Measurements from ENCODE around the gene INPP5B. TPM values are rescaled to one million over a fixed set of nuclear protein-coding genes. Genes with fewer than 3 reads are reported as not detected.

INPP5B gene
- total and polyA plus RNA-seq, 2 donors (not counting 1 experiment from before 2014, with no cell fraction given): 23.6 to 55.0 TPM

GRCh38 chr1:37866491-37866890 is 80.4 kb downstream of the INPP5B start:
- no peaks in the 10 kb centered on the region for H3K79me2 ChIP-seq (ENCODE audit: control insufficient read depth, insufficient read depth, low read length)
- H3K4me1 ChIP-seq (ENCODE audit: control insufficient read depth, extremely low read depth, insufficient read depth, low read length): peaks cover 4% of the 10 kb centered on the region
- H2AFZ ChIP-seq (ENCODE audit: low read length): no peak overlapping the region
- H3K9me3 ChIP-seq (ENCODE audit: control insufficient read depth, insufficient read depth, low read depth, low read length): no peaks in the 10 kb centered on the region
- no peak overlapping the region for H3K9ac ChIP-seq (ENCODE audit: insufficient read depth, low read length)
- H3K36me3 ChIP-seq (ENCODE audit: control insufficient read depth, insufficient read depth, low read length): peaks cover 4% of the 10 kb centered on the region
- no peaks in the 10 kb centered on the region for H4K20me1 ChIP-seq (ENCODE audit: control insufficient read depth, extremely low read depth, insufficient read depth, low read length)
- H3K27me3 ChIP-seq (ENCODE audit: control insufficient read depth, insufficient read depth, low read length): no peaks in the 10 kb centered on the region
- H3K4me2 ChIP-seq (ENCODE audit: extremely low read depth, insufficient read depth, low read length): no peak overlapping the region
- no peak for DNase-seq (ENCODE audit: low read depth in 2 of 2)
- TF ChIP-seq CTCF (conservative IDR thresholded peaks at IDR 0.05 in 1 of 2, IDR thresholded peaks at IDR 0.05 in 1 of 2; ENCODE audit: low read depth in 1 of 2, low read length in 2 of 2) (no peak), EZH2 (IDR thresholded peaks at IDR 0.05; ENCODE audit: low read length, missing control alignments) (no peak)
- no peak overlapping the region for H3K4me3 ChIP-seq (replicated peaks in 1 of 4; ENCODE audit: control extremely low read depth in 1 of 4, insufficient read depth in 1 of 4, low read depth in 3 of 4, low read length in 4 of 4)
- no peak overlapping the region for H3K27ac ChIP-seq (ENCODE audit: insufficient read depth, low read length)

- no peak overlapping the region for H3K4me3 ChIP-seq (replicated peaks in 1 of 4; ENCODE audit: control extremely low read depth in 1 of 4, insufficient read depth in 1 of 4, low read depth in 3 of 4, low read length in 4 of 4)
Measured at GRCh38 chr1:37865348-37866120, 81.3 kb downstream of the INPP5B start.

GRCh38 chr1:37862330-37862729 is 84.5 kb downstream of the INPP5B start:
- H2AFZ ChIP-seq (ENCODE audit: low read length): no peak overlapping the region
- no peak overlapping the region for H3K27ac ChIP-seq (ENCODE audit: insufficient read depth, low read length)
- no peak for DNase-seq (ENCODE audit: low read depth in 2 of 2)
- TF ChIP-seq CTCF (conservative IDR thresholded peaks at IDR 0.05 in 1 of 2, IDR thresholded peaks at IDR 0.05 in 1 of 2; ENCODE audit: low read depth in 1 of 2, low read length in 2 of 2): no peak
- TF ChIP-seq EZH2 (IDR thresholded peaks at IDR 0.05; ENCODE audit: low read length, missing control alignments): no peak
- no peak overlapping the region for H3K9ac ChIP-seq (ENCODE audit: insufficient read depth, low read length)
- no peak overlapping the region for H3K4me2 ChIP-seq (ENCODE audit: extremely low read depth, insufficient read depth, low read length)
- H3K36me3 ChIP-seq (ENCODE audit: control insufficient read depth, insufficient read depth, low read length): peaks cover 4% of the 10 kb centered on the region
- no peak overlapping the region for H3K4me3 ChIP-seq (replicated peaks in 1 of 4; ENCODE audit: control extremely low read depth in 1 of 4, insufficient read depth in 1 of 4, low read depth in 3 of 4, low read length in 4 of 4)
- H3K4me1 ChIP-seq (ENCODE audit: control insufficient read depth, extremely low read depth, insufficient read depth, low read length): peaks cover 4% of the 10 kb centered on the region
- no peaks in the 10 kb centered on the region for H4K20me1 ChIP-seq (ENCODE audit: control insufficient read depth, extremely low read depth, insufficient read depth, low read length)
- peaks cover 19% of the 10 kb centered on the region for H3K79me2 ChIP-seq (ENCODE audit: control insufficient read depth, insufficient read depth, low read length)
- H3K27me3 ChIP-seq (ENCODE audit: control insufficient read depth, insufficient read depth, low read length): no peaks in the 10 kb centered on the region
- H3K9me3 ChIP-seq (ENCODE audit: control insufficient read depth, insufficient read depth, low read depth, low read length): no peaks in the 10 kb centered on the region

More at GRCh38 chr1:37865348-37866120, 81.3 kb downstream of the INPP5B start:
- H3K4me2 ChIP-seq (ENCODE audit: extremely low read depth, insufficient read depth, low read length): peak overlapping the region; percentile 13
- TF ChIP-seq CTCF (conservative IDR thresholded peaks at IDR 0.05 in 1 of 2, IDR thresholded peaks at IDR 0.05 in 1 of 2; ENCODE audit: low read depth in 1 of 2, low read length in 2 of 2) (no peak), EZH2 (IDR thresholded peaks at IDR 0.05; ENCODE audit: low read length, missing control alignments) (no peak)
- DNase-seq (ENCODE audit: low read depth in 2 of 2): peak; percentile 26 to 57
- peaks cover 4% of the 10 kb centered on the region for H3K36me3 ChIP-seq (ENCODE audit: control insufficient read depth, insufficient read depth, low read length)
- H3K4me1 ChIP-seq (ENCODE audit: control insufficient read depth, extremely low read depth, insufficient read depth, low read length): peaks cover 4% of the 10 kb centered on the region
- H2AFZ ChIP-seq (ENCODE audit: low read length): no peak overlapping the region
- no peak overlapping the region for H3K9ac ChIP-seq (ENCODE audit: insufficient read depth, low read length)
- no peaks in the 10 kb centered on the region for H3K79me2 ChIP-seq (ENCODE audit: control insufficient read depth, insufficient read depth, low read length)
- H3K27me3 ChIP-seq (ENCODE audit: control insufficient read depth, insufficient read depth, low read length): no peaks in the 10 kb centered on the region
- peak overlapping the region; percentile 18 for H3K27ac ChIP-seq (ENCODE audit: insufficient read depth, low read length)
- H4K20me1 ChIP-seq (ENCODE audit: control insufficient read depth, extremely low read depth, insufficient read depth, low read length): no peaks in the 10 kb centered on the region
- no peaks in the 10 kb centered on the region for H3K9me3 ChIP-seq (ENCODE audit: control insufficient read depth, insufficient read depth, low read depth, low read length)
